DOHH2 (cell line): Measurements from ENCODE around the gene SPAG16.

Experiments
- EZH2phosphoT487 ChIP-seq: fragments of 200-600 bp; sonication (generic); IDR thresholded peaks from 2 replicates; pipeline ENCODE4 v1.6.1; 2017; ENCODE audit warnings: borderline replicate concordance, mild to moderate bottlenecking, antibody characterized with exemption, low read length, moderate library complexity, mixed read lengths
- TF ChIP-seq, protein P1 (sequence below): fragments of 200-600 bp; sonication (generic); IDR thresholded peaks from one replicate; pipeline ENCODE4 v1.5.1; 2014; ENCODE audit warnings: antibody characterized with exemption, mild to moderate bottlenecking, low read depth, low read length; ENCODE audit not compliant: poor library complexity, severe bottlenecking

DNA sequence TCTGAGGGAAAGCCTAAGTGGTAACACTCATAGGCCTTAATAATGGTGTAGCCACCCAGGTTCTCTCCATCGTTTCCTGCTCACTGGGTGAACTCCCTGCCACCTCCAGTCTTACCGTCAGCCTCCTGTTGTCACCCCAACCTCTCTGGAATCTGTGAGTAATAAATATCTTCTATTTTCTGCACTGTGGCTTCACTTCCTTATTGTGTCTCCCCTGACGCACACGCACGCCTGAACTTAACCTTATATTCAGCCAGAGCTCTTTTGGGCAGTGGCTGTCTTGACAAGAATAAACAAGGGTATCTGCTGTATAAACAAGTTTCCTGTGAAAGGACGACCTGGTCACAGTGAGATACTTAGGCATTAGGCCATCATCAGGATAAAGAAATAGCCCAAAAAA, 467.2 kb downstream of the SPAG16 start:
- TF ChIP-seq, protein P1, sequence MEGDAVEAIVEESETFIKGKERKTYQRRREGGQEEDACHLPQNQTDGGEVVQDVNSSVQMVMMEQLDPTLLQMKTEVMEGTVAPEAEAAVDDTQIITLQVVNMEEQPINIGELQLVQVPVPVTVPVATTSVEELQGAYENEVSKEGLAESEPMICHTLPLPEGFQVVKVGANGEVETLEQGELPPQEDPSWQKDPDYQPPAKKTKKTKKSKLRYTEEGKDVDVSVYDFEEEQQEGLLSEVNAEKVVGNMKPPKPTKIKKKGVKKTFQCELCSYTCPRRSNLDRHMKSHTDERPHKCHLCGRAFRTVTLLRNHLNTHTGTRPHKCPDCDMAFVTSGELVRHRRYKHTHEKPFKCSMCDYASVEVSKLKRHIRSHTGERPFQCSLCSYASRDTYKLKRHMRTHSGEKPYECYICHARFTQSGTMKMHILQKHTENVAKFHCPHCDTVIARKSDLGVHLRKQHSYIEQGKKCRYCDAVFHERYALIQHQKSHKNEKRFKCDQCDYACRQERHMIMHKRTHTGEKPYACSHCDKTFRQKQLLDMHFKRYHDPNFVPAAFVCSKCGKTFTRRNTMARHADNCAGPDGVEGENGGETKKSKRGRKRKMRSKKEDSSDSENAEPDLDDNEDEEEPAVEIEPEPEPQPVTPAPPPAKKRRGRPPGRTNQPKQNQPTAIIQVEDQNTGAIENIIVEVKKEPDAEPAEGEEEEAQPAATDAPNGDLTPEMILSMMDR, result no peak
- no peak for TF ChIP-seq EZH2phosphoT487
